GM10266 (cell line): ENCODE results near the gene SAMD4A.

Experiments used
- DNase-seq: peaks from one replicate; pipeline ENCODE4 v3.0.0; 2012; ENCODE audit errors: extremely low spot score
- CTCF ChIP-seq: IDR thresholded peaks from 2 replicates; pipeline ENCODE4 v1.5.1; 2012; ENCODE audit warnings: mild to moderate bottlenecking, low read depth; ENCODE audit not compliant: control insufficient read depth, insufficient read depth; ENCODE audit errors: missing control alignments

The SAMD4A gene

GRCh38 chr14:54570631-54571415 lies 3.9 kb downstream of the SAMD4A start:
- TF ChIP-seq CTCF = no peak
- DNase-seq = no peak

- DNase-seq = no peak
- peak; percentile 35 for TF ChIP-seq CTCF
Measured at GRCh38 chr14:54572316-54572715, 5.4 kb downstream of the SAMD4A start.

- TF ChIP-seq CTCF = no peak
- DNase-seq = no peak
Measured at GRCh38 chr14:54574528-54574927, 7.6 kb downstream of the SAMD4A start.

GRCh38 chr14:54577494-54577893 lies 10.6 kb downstream of the SAMD4A start:
- no peak for DNase-seq

GRCh38 chr14:54577977-54578376 lies 11.0 kb downstream of the SAMD4A start:
- DNase-seq = no peak
- no peak for TF ChIP-seq CTCF

More at GRCh38 chr14:54577494-54577893, 10.6 kb downstream of the SAMD4A start:
- TF ChIP-seq CTCF = no peak

GRCh38 chr14:54579621-54580020 lies 12.7 kb downstream of the SAMD4A start:
- no peak for TF ChIP-seq CTCF
- no peak for DNase-seq

- TF ChIP-seq CTCF = no peak
- no peak for DNase-seq
Measured at GRCh38 chr14:54580933-54581332, 14.0 kb downstream of the SAMD4A start.
